ENCODE results near the gene MAGEA12.
"Not testable (repeated sequence)": the region's sequence is repeated elsewhere in the genome, so short reads cannot be mapped to it uniquely, and the experiment has no call there.

Gene MAGEA12, protein sequence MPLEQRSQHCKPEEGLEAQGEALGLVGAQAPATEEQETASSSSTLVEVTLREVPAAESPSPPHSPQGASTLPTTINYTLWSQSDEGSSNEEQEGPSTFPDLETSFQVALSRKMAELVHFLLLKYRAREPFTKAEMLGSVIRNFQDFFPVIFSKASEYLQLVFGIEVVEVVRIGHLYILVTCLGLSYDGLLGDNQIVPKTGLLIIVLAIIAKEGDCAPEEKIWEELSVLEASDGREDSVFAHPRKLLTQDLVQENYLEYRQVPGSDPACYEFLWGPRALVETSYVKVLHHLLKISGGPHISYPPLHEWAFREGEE

DNA sequence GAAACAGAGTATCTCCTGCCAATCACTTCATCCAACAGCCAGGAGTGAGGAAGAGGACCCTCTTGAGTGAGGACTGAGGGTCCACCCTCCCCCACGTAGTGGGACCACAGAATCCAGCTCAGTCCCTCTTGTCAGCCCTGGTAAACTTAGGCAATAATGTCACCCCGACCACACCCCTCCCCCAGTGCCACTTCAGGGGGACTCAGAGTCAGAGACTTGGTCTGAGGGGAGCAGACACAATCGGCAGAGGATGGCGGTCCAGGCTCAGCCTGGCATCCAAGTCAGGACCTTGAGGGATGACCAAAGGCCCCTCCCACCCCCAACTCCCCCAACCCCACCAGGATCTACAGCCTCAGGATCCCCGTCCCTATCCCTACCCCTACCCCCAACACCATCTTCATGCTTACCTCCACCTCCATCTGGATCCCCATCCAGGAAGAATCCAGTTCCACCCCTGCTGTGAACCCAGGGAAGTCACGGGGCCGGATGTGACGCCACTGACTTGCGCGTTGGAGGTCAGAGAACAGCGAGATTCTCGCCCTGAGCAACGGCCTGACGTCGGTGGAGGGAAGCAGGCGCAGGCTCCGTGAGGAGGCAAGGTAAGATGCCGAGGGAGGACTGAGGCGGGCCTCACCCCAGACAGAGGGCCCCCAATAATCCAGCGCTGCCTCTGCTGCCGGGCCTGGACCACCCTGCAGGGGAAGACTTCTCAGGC, at the start of gene MAGEA12, which contains the start of gene CSAG1:
Gene MAGEA12 (plus strand): TSS at position 497 of the 715 bp plus-strand sequence. CDS start 2,405 bp downstream, outside the sequence.
Gene CSAG1 (minus strand): TSS at position 461 of the 715 bp plus-strand sequence. CDS start 1,261 bp downstream, outside the sequence.
- TF ChIP-seq, protein P1, sequence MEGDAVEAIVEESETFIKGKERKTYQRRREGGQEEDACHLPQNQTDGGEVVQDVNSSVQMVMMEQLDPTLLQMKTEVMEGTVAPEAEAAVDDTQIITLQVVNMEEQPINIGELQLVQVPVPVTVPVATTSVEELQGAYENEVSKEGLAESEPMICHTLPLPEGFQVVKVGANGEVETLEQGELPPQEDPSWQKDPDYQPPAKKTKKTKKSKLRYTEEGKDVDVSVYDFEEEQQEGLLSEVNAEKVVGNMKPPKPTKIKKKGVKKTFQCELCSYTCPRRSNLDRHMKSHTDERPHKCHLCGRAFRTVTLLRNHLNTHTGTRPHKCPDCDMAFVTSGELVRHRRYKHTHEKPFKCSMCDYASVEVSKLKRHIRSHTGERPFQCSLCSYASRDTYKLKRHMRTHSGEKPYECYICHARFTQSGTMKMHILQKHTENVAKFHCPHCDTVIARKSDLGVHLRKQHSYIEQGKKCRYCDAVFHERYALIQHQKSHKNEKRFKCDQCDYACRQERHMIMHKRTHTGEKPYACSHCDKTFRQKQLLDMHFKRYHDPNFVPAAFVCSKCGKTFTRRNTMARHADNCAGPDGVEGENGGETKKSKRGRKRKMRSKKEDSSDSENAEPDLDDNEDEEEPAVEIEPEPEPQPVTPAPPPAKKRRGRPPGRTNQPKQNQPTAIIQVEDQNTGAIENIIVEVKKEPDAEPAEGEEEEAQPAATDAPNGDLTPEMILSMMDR (conservative IDR thresholded peaks at IDR 0.05; ENCODE audit: control insufficient read depth, insufficient read depth, low read depth, low read length) = no peak
- no peak within 1 kb of the TSS for H3K4me3 ChIP-seq (ENCODE audit: control insufficient read depth, low read depth, low read length)

DNA sequence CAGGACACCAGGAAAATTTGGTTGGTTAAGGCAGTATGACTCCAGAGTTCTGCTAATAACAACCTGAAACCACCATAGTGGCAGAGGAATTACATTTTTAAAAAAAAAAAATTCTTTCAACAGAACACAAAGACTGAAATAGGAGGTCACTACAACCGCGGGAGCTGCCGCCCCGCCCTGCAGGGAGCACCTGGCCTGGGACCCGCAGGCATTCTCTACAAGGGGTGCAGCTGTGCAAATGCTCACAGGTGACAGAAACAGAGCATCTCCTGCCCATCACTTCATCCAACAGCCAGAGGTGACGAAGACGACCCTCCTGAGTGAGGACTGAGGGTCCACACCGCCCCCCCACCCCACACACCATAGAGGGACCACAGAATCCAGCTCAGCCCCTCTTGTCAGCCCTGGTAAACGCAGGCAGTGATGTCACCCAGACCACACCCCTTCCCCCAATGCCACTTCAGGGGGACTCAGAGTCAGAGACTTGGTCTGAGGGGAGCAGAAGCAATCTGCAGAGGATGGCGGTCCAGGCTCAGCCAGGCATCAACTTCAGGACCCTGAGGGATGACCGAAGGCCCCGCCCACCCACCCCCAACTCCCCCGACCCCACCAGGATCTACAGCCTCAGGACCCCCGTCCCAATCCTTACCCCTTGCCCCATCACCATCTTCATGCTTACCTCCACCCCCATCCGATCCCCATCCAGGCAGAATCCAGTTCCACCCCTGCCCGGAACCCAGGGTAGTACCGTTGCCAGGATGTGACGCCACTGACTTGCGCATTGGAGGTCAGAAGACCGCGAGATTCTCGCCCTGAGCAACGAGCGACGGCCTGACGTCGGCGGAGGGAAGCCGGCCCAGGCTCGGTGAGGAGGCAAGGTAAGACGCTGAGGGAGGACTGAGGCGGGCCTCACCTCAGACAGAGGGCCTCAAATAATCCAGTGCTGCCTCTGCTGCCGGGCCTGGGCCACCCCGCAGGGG, 35.3 kb upstream of the MAGEA12 start, which contains the start of gene MAGEA3:
Gene MAGEA3 (plus strand): TSS at position 843 of the 980 bp plus-strand sequence. CDS start 2,039 bp downstream, outside the sequence.
- not testable (repeated sequence) for DNase-seq (ENCODE audit: low read depth); H3K4me3 ChIP-seq (ENCODE audit: control insufficient read depth, low read depth, low read length)

More for the DNA sequence above, at the start of gene MAGEA12, which contains the start of gene CSAG1:
- no peak for DNase-seq (ENCODE audit: low read depth)

DNA sequence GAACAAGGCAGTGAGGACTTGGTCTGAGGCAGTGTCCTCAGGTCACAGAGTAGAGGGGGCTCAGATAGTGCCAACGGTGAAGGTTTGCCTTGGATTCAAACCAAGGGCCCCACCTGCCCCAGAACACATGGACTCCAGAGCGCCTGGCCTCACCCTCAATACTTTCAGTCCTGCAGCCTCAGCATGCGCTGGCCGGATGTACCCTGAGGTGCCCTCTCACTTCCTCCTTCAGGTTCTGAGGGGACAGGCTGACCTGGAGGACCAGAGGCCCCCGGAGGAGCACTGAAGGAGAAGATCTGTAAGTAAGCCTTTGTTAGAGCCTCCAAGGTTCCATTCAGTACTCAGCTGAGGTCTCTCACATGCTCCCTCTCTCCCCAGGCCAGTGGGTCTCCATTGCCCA, 33.2 kb upstream of the MAGEA12 start:
- not testable (repeated sequence) for DNase-seq (ENCODE audit: low read depth); H3K4me3 ChIP-seq (ENCODE audit: control insufficient read depth, low read depth, low read length)

DNA sequence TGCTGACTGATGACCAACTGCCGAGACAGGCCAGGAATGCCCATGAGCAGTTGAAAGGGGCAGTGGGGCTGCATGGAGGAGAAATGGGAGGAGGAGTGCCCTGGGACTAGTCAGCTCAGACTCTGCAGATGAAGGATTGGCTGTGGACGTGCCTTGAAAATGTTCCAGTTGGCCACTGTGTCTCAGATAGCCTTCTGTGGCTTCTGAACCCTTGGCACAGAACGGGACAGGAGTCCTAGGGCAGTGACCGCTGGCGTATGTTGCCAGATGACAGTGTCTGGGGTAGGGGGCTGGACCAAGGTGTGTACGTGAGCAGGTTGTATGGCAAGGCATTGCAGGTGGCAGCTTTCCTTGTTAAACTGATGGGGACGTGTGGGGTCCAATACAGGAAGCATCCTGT, 27.1 kb upstream of the MAGEA12 start:
- not testable (repeated sequence) for DNase-seq (ENCODE audit: low read depth); H3K4me3 ChIP-seq (ENCODE audit: control insufficient read depth, low read depth, low read length)

DNA sequence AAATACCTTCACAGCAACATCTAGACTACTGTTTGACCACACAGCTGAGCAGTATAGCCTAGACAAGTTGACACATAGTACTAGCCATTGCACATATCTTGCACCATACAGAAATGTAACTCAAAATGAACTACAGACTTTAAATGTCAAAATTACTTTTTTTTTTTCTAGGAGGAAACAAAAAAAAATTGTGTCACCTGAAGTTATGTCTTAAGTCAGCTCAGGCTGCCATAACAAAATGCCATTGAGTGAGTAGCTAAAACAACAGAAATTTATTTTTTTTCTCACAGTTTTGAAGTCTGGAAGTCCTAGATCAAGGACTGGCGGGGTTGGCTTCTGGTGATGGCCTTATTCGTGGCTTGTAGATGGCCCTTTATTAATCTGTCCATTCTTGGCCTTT, 24.4 kb upstream of the MAGEA12 start, which contains the start of gene CSAG2:
Gene CSAG2 (minus strand): TSS at position 101 of the 400 bp plus-strand sequence. CDS start 161 bp downstream, outside the sequence.
- not testable (repeated sequence) for H3K4me3 ChIP-seq (ENCODE audit: control insufficient read depth, low read depth, low read length); DNase-seq (ENCODE audit: low read depth)

DNA sequence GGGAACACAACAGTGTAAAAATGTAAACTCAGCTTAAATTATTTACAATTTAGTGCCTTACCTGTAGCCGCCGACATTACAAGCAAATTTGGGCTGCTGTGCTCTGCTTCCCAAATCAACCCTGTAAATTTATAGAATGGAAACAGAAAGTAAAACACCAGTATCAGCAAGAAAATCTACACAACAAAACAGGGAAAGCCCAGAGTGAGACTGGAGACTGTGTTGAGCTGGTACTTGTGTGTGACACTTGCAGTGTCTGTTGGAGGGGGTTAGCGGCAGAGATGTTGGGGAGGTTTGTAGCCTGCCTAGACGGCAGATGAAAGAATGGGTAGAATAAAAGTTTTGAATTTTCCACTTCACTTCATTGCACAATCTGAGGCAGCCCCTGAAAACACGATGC, 20.4 kb upstream of the MAGEA12 start:
- not testable (repeated sequence) for H3K4me3 ChIP-seq (ENCODE audit: control insufficient read depth, low read depth, low read length); DNase-seq (ENCODE audit: low read depth)

DNA sequence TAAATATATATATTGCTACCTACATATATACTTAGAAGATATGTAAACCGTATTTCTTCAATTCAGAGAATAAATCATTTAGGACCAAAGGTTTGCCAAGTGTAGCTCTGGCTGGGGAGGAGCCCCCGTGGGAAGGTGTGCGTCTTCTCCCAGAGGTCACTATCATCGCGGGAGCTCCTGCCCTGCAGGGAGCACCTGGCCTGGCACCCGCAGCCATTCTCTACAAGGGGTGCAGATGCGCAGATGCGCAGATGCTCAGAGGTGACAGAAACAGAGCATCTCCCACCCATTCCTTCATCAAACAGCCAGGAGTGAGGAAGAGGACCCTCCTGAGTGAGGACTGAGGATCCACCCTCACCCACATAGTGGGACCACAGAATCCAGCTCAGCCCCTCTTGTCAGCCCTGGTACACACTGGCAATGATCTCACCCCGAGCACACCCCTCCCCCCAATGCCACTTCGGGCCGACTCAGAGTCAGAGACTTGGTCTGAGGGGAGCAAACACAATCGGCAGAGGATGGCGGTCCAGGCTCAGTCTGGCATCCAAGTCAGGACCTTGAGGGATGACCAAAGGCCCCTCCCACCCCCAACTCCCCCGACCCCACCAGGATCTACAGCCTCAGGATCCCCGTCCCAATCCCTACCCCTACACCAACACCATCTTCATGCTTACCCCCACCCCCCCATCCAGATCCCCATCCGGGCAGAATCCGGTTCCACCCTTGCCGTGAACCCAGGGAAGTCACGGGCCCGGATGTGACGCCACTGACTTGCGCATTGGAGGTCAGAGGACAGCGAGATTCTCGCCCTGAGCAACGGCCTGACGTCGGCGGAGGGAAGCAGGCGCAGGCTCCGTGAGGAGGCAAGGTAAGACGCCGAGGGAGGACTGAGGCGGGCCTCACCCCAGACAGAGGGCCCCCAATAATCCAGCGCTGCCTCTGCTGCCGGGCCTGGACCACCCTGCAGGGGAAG, 19.5 kb upstream of the MAGEA12 start, which contains the start of gene MAGEA2B:
Gene MAGEA2B (plus strand): TSS at position 814 of the 973 bp plus-strand sequence. CDS start 2,479 bp downstream, outside the sequence.
- not testable (repeated sequence) for DNase-seq (ENCODE audit: low read depth); H3K4me3 ChIP-seq (ENCODE audit: control insufficient read depth, low read depth, low read length)

DNA sequence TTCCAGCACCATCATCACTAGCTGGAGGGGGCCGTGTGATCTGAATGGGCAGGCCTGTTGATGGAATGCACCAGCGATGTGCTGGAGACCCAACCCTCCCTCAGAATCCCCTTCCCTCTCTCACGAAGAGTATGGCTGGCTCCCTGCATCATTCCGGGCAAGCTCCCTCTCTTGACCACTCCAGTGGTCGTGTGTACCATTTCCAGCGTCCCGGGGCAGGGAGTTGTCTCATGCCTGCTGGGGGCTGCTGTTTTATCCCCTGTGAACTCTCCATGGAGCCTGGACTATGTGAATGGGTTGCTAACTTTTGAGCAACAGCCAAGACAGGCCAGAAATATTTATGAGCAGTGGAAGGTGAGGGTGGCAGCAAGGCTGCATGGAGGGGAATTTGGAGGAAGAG, 8.1 kb upstream of the MAGEA12 start:
- H3K4me3 ChIP-seq (ENCODE audit: control insufficient read depth, low read depth, low read length) = no peak overlapping the region
- TF ChIP-seq, protein P1 (conservative IDR thresholded peaks at IDR 0.05; ENCODE audit: control insufficient read depth, insufficient read depth, low read depth, low read length) = no peak
- no peak for DNase-seq (ENCODE audit: low read depth)

DNA sequence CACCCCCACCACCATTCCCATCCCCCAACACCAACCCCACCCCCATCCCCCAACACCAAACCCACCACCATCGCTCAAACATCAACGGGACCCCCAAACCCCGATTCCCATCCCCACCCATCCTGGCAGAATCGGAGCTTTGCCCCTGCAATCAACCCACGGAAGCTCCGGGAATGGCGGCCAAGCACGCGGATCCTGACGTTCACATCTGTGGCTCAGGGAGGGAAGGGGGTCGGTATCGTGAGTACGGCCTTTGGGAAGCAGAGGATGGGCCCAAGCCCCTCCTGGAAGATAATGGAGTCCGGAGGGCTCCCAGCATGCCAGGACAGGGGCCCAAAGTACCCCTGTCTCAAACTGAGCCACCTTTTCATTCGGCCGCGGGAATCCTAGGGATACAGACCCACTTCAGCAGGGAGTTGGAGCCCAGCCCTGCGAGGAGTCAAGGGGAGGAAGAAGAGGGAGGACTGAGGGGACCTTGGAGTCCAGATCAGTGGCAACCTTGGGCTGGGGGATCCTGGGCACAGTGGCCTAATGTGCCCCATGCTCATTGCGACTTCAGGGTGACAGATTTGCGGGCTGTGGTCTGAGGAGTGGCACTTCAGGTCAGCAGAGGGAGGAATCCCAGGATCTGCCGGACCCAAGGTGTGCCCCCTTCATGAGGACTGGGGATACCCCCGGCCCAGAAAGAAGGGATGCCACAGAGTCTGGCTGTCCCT, 744 bp downstream of the MAGEA12 start:
- not testable (repeated sequence) for H3K4me3 ChIP-seq (ENCODE audit: control insufficient read depth, low read depth, low read length); DNase-seq (ENCODE audit: low read depth)

Measured in fibroblast of mammary gland (primary cell).